Measurements from ENCODE around the gene THAP7. TPM values are rescaled to one million over a fixed set of nuclear protein-coding genes. Genes with fewer than 3 reads are reported as not detected.
A peak's percentile ranks its signal among the peaks of the same experiment; 100 is the strongest.

The THAP7 gene
- total and polyA plus RNA-seq, 9 of the 15 experiments (the other 6 are each of a cell fraction or from before 2014, with no cell fraction given) = 7.9 to 263 (median 84.1) TPM

GRCh38 chr22:20953668-20954500 lies 48.0 kb downstream of the THAP7 start (continued):
- TF ChIP-seq REST (IDR thresholded peaks at IDR 0.05; ENCODE audit: borderline replicate concordance) (no peak), REST (CRISPR knock-in tag; IDR thresholded peaks at IDR 0.05; ENCODE audit: low read depth) (no peak), ZNF239 (CRISPR knock-in tag; IDR thresholded peaks at IDR 0.05) (no peak), ZNF518B (CRISPR knock-in tag; IDR thresholded peaks at IDR 0.05) (no peak), CEBPG (CRISPR knock-in tag; IDR thresholded peaks at IDR 0.05) (peak; percentile 99), CEBPG (tag; conservative IDR thresholded peaks at IDR 0.05 in 1 of 2, IDR thresholded peaks at IDR 0.05 in 1 of 2) (peak; percentile 100), ELK1 (CRISPR knock-in tag; IDR thresholded peaks at IDR 0.05) (no peak), KDM4B (IDR thresholded peaks at IDR 0.05; ENCODE audit: borderline replicate concordance in 2 of 2, low read depth in 1 of 2) (no peak), TRIM28 (IDR thresholded peaks at IDR 0.05) (no peak), ZMIZ1 (IDR thresholded peaks at IDR 0.05; ENCODE audit: low read depth in 2 of 2, low read length in 2 of 2) (no peak; a peak in 1 of 4 replicates)
